OCI-LY3 (cell line): ENCODE data around the gene CHAD.

Experiments
- H2AFZ ChIP-seq: fragments of 200-600, 300-600 bp; shearing (Covaris generic); 2 replicates; pipeline ENCODE4 v1.6.0; 2014; ENCODE audit warnings: antibody characterized with exemption, low read depth, low read length
- H3K27ac ChIP-seq: fragments of 200-600, 300-600 bp; sonication (generic); 2 replicates; pipeline ENCODE4 v1.5.1; 2014; ENCODE audit warnings: mild to moderate bottlenecking, low read length, moderate library complexity, mixed read lengths
- H3K27me3 ChIP-seq: fragments of 200-600, 300-600 bp; sonication (generic); 2 replicates; pipeline ENCODE4 v1.6.1; 2014; ENCODE audit warnings: low read depth, low read length, mixed read lengths
- H3K36me3 ChIP-seq: fragments of 200-600, 300-600 bp; sonication (generic); replicated peaks from 2 replicates; pipeline ENCODE3; 2014; ENCODE audit warnings: low read depth, low read length, mixed read lengths
- H3K4me1 ChIP-seq: fragments of 300-600, 200-600 bp; sonication (generic); 2 replicates; pipeline ENCODE4 v1.6.1; 2014; ENCODE audit warnings: low read length, mixed read lengths
- H3K4me2 ChIP-seq: fragments of 200-600, 300-600 bp; sonication (generic); 2 replicates; pipeline ENCODE4 v1.6.1; 2014; ENCODE audit warnings: low read length, mixed read lengths
- H3K4me3 ChIP-seq: fragments of 300-600, 200-600 bp; sonication (generic); 2 replicates; pipeline ENCODE4 v1.5.1; 2014; ENCODE audit warnings: antibody characterized with exemption, mild to moderate bottlenecking, low read length, moderate library complexity
- H3K79me2 ChIP-seq: fragments of 300-600, 200-600 bp; shearing (Covaris generic); 2 replicates; pipeline ENCODE4 v1.6.1; 2014; ENCODE audit warnings: mild to moderate bottlenecking, low read length, mixed read lengths
- H3K9ac ChIP-seq: fragments of 300-600, 200-600 bp; shearing (Covaris generic); 2 replicates; pipeline ENCODE4 v1.6.0; 2014; ENCODE audit warnings: mild to moderate bottlenecking, low read length, moderate library complexity
- H3K9me3 ChIP-seq: fragments of 200-600, 300-600 bp; shearing (Covaris generic); 2 replicates; pipeline ENCODE4 v1.6.1; 2014; ENCODE audit warnings: low read length, mixed read lengths; ENCODE audit not compliant: insufficient read depth
- H4K20me1 ChIP-seq: fragments of 200-600, 300-600 bp; sonication (generic); 2 replicates; pipeline ENCODE4 v1.6.1; 2016; ENCODE audit warnings: low read length, mixed read lengths; ENCODE audit not compliant: insufficient read depth
- EZH2phosphoT487 ChIP-seq: fragments of 200-600 bp; shearing (Covaris generic); IDR thresholded peaks from 2 replicates; pipeline ENCODE4 v1.6.1; 2018; ENCODE audit warnings: antibody characterized with exemption, mixed run types, low read depth
- TF ChIP-seq, protein P1 (sequence below): fragments of 200-600, 300-600 bp; sonication (generic); IDR thresholded peaks from 2 replicates; pipeline ENCODE4 v1.5.1; 2014; ENCODE audit warnings: antibody characterized with exemption, low read length, low read depth

CHAD gene

GRCh38 chr17:50425682-50426471 lies 42.8 kb downstream of the CHAD start, which contains the start of gene ACSF2:
Gene ACSF2 (plus strand): TSS chr17:50426218. CDS start chr17:50426262, 44 bp downstream.
- H3K27ac ChIP-seq: peak within 1 kb of the TSS; percentile 73

GRCh38 chr17:50424996-50425681 lies 43.5 kb downstream of the CHAD start:
- H3K4me1 ChIP-seq: peaks cover 52% of the 10 kb centered on the region
- no peaks in the 10 kb centered on the region for H4K20me1 ChIP-seq
- H3K4me3 ChIP-seq: peak overlapping the region; percentile 88
- H3K27me3 ChIP-seq: no peaks in the 10 kb centered on the region
- H3K4me2 ChIP-seq: peak overlapping the region; percentile 98
- peak overlapping the region; percentile 90 for H3K9ac ChIP-seq
- H3K36me3 ChIP-seq: peaks cover 7% of the 10 kb centered on the region
- H3K27ac ChIP-seq: peak overlapping the region; percentile 73
- no peaks in the 10 kb centered on the region for H3K9me3 ChIP-seq
- peaks cover 29% of the 10 kb centered on the region for H3K79me2 ChIP-seq
- TF ChIP-seq, protein P1, sequence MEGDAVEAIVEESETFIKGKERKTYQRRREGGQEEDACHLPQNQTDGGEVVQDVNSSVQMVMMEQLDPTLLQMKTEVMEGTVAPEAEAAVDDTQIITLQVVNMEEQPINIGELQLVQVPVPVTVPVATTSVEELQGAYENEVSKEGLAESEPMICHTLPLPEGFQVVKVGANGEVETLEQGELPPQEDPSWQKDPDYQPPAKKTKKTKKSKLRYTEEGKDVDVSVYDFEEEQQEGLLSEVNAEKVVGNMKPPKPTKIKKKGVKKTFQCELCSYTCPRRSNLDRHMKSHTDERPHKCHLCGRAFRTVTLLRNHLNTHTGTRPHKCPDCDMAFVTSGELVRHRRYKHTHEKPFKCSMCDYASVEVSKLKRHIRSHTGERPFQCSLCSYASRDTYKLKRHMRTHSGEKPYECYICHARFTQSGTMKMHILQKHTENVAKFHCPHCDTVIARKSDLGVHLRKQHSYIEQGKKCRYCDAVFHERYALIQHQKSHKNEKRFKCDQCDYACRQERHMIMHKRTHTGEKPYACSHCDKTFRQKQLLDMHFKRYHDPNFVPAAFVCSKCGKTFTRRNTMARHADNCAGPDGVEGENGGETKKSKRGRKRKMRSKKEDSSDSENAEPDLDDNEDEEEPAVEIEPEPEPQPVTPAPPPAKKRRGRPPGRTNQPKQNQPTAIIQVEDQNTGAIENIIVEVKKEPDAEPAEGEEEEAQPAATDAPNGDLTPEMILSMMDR: no peak
- TF ChIP-seq EZH2phosphoT487: no peak
- no peak overlapping the region; the same call in 1 of the 2 replicates for H2AFZ ChIP-seq

More at GRCh38 chr17:50425682-50426471, 42.8 kb downstream of the CHAD start, which contains the start of gene ACSF2:
- Histone ChIP-seq H3K4me2 (peak within 1 kb of the TSS; percentile 98), H3K9ac (peak within 1 kb of the TSS; percentile 90), H3K36me3 (peaks cover 7% of the 10 kb centered on the region), H4K20me1 (no peaks in the 10 kb centered on the region), H3K9me3 (no peaks in the 10 kb centered on the region), H3K4me1 (peaks cover 45% of the 10 kb centered on the region), H2AFZ (peak within 1 kb of the TSS; percentile 82; the same call in 1 of the 2 replicates), H3K27me3 (no peaks in the 10 kb centered on the region), H3K79me2 (peaks cover 29% of the 10 kb centered on the region), H3K4me3 (peak within 1 kb of the TSS; percentile 88)
- TF ChIP-seq EZH2phosphoT487: no peak
- TF ChIP-seq, protein P1: no peak

- peak overlapping the region; percentile 98 for H3K4me2 ChIP-seq
- no peaks in the 10 kb centered on the region for H4K20me1 ChIP-seq
- H3K4me3 ChIP-seq: peak overlapping the region; percentile 88
- H3K4me1 ChIP-seq: peaks cover 52% of the 10 kb centered on the region
- H3K27ac ChIP-seq: peak overlapping the region; percentile 73; the same call in 1 of the 2 replicates
- peak overlapping the region; percentile 90; the same call in 1 of the 2 replicates for H3K9ac ChIP-seq
- no peak overlapping the region for H2AFZ ChIP-seq
- H3K79me2 ChIP-seq: peaks cover 29% of the 10 kb centered on the region
- peaks cover 7% of the 10 kb centered on the region for H3K36me3 ChIP-seq
- TF ChIP-seq EZH2phosphoT487: no peak
- TF ChIP-seq, protein P1: no peak
- no peaks in the 10 kb centered on the region for H3K27me3 ChIP-seq
- H3K9me3 ChIP-seq: peaks cover 4% of the 10 kb centered on the region; the same call in 1 of the 2 replicates
Measured at GRCh38 chr17:50424246-50424995, 44.3 kb downstream of the CHAD start.
